Activated CD4-positive, alpha-beta T cell treated with anti-CD3 and anti-CD28 coated beads for 36 hours (primary cell): Measurements from ENCODE around the gene POMGNT1. TPM values are rescaled to one million over a fixed set of nuclear protein-coding genes. Genes with fewer than 3 reads are reported as not detected.
"Not testable (repeated sequence)": the region's sequence is repeated elsewhere in the genome, so short reads cannot be mapped to it uniquely, and the experiment has no call there.

Experiments used
- ATAC-seq: fragments of 200-7000 bp; cut with Tn5 transposase; one replicate; pipeline ENCODE4 v1.10.0; 2021; ENCODE audit warnings: mild to moderate bottlenecking, moderate library complexity
- CTCF ChIA-PET: fragments of 350-600 bp; sonication (Branson Sonifier 250); formaldehyde crosslinking; loops from one replicate; lab custom pipeline; 2021; ENCODE audit warnings: antibody characterized with exemption; lab: Charles Lee
- POLR2A ChIA-PET: fragments of 350-600 bp; sonication (Branson Sonifier 250); formaldehyde crosslinking; loops from one replicate; lab custom pipeline; 2021; ENCODE audit warnings: antibody characterized with exemption, inconsistent platforms; lab: Charles Lee
- DNase-seq: peaks from one replicate; pipeline ENCODE4 v3.0.0-alpha.2; 2020
- H3K27ac Mint-ChIP-seq: one replicate; pipeline ENCODE4 v1.8.0; 2021; ENCODE audit warnings: mixed read lengths
- H3K27me3 Mint-ChIP-seq: one replicate; pipeline ENCODE4 v1.8.0; 2021; ENCODE audit warnings: mixed read lengths
- H3K36me3 Mint-ChIP-seq: one replicate; pipeline ENCODE4 v1.8.0; 2021; ENCODE audit warnings: low read depth, mixed read lengths
- H3K4me1 Mint-ChIP-seq: one replicate; pipeline ENCODE4 v1.8.0; 2021; ENCODE audit warnings: mixed read lengths
- H3K4me3 Mint-ChIP-seq: one replicate; pipeline ENCODE4 v1.8.0; 2021; ENCODE audit warnings: mild to moderate bottlenecking, moderate library complexity, mixed read lengths
- H3K9me3 Mint-ChIP-seq: one replicate; pipeline ENCODE4 v1.8.0; 2021; ENCODE audit warnings: low read depth, mixed read lengths
- intact Hi-C, 2 experiments: fragments of 100-400 bp; cut with DNase I in 1 of 2; cut with micrococcal nuclease in 1 of 2; formaldehyde crosslinking; loops; one replicate each; pipeline versions ENCODE4 v1.14.2 to v1.15.1; 2022 to 2024; cut with DNase I, micrococcal nuclease
- total RNA-seq, 2 experiments: library from RNA; stranded (reverse); gene quantifications; one replicate each; pipeline ENCODE4 v1.2.3, GENCODE V29; 2021

Gene POMGNT1
- total RNA-seq = 10 to 100 TPM; 36.4 to 36.5 TPM

GRCh38 chr1:46197964-46198811 is at the start of gene POMGNT1:
Gene POMGNT1, minus strand, starts transcription at chr1:46198434. Its CDS starts 613 bp downstream, at chr1:46197821.
- ATAC-seq (peak; percentile 94), DNase-seq (peak; percentile 87)
- Mint-ChIP-seq H3K36me3 (peaks cover 9% of the 10 kb centered on the region), H3K27me3 (peaks cover 2% of the 10 kb centered on the region), H3K9me3 (no peaks in the 10 kb centered on the region), H3K4me3 (peak within 1 kb of the TSS; percentile 84), H3K27ac (peak within 1 kb of the TSS; percentile 82), H3K4me1 (peaks cover 19% of the 10 kb centered on the region)
- POLR2A ChIA-PET = no interaction called here
- intact Hi-C loops = loop anchor here (1.0 kb wide), 6 partner anchors 13 to 615 kb away; partner anchors contain the start of genes RAD54L (in 2 of the 2), NSUN4 (in 1 of the 2) and TMEM69 (in 1 of the 2)
- CTCF ChIA-PET = interaction anchor here (0.6 to 3.9 kb wide), 5 partner anchors 25 to 387 kb away, joined by 3 to 18 read pairs (median 3); no protein-coding TSS in a partner anchor

GRCh38 chr1:46247436-46248121 is 49.3 kb upstream of the POMGNT1 start, which contains the start of gene RAD54L:
Gene RAD54L, plus strand, starts transcription at chr1:46247763. Its CDS starts 643 bp downstream, at chr1:46248406.
- intact Hi-C loops = loop anchor here (1.0 to 5.0 kb wide), 18 partner anchors 49 to 1261 kb away; partner anchors contain the start of genes LRRC41 (in 2 of the 2), NSUN4 (in 2 of the 2), POMGNT1 (in 2 of the 2) and UQCRH (in 2 of the 2)
- CTCF ChIA-PET = interaction anchor here (0.6 to 3.6 kb wide), 14 partner anchors 12 to 1001 kb away, joined by 3 to 19 read pairs (median 4); partner anchors contain the start of genes LRRC41, NSUN4 and UQCRH
- H3K36me3 Mint-ChIP-seq = peaks cover 35% of the 10 kb centered on the region
- DNase-seq (peak; percentile 99), ATAC-seq (peak; percentile 94)
- H3K27ac Mint-ChIP-seq = peak within 1 kb of the TSS; percentile 92
- H3K9me3 Mint-ChIP-seq = no peaks in the 10 kb centered on the region
- peaks cover 20% of the 10 kb centered on the region for H3K4me1 Mint-ChIP-seq
- POLR2A ChIA-PET = interaction anchor here (0.5 to 1.6 kb wide), 9 partner anchors 25 to 726 kb away, joined by 3 to 15 read pairs (median 3); partner anchors contain the start of genes GPBP1L1, LRRC41, PRDX1 and UQCRH
- peak within 1 kb of the TSS; percentile 83 for H3K4me3 Mint-ChIP-seq
- H3K27me3 Mint-ChIP-seq = no peaks in the 10 kb centered on the region

GRCh38 chr1:46246548-46247435 is 48.6 kb upstream of the POMGNT1 start:
- intact Hi-C loops = loop anchor here (1.0 to 5.0 kb wide), 18 partner anchors 48 to 1260 kb away; partner anchors contain the start of genes LRRC41 (in 2 of the 2), NSUN4 (in 2 of the 2), POMGNT1 (in 2 of the 2) and UQCRH (in 2 of the 2)
- DNase-seq (peak; percentile 81), ATAC-seq (peak; percentile 74)
- peak overlapping the region; percentile 83 for H3K4me3 Mint-ChIP-seq
- ChIA-PET POLR2A (interaction anchor here (0.5 to 1.6 kb wide), 12 partner anchors 23 to 1526 kb away, joined by 3 to 15 read pairs (median 3); partner anchors contain the start of genes GPBP1L1, LRRC41, PRDX1 and UQCRH), CTCF (interaction anchor here (0.6 to 3.6 kb wide), 16 partner anchors 13 to 1000 kb away, joined by 3 to 19 read pairs (median 4); partner anchors contain the start of genes LRRC41, NSUN4, POMGNT1 and UQCRH)
- peak overlapping the region; percentile 92 for H3K27ac Mint-ChIP-seq
- H3K27me3 Mint-ChIP-seq = no peaks in the 10 kb centered on the region
- no peaks in the 10 kb centered on the region for H3K9me3 Mint-ChIP-seq
- peaks cover 27% of the 10 kb centered on the region for H3K36me3 Mint-ChIP-seq
- H3K4me1 Mint-ChIP-seq = peaks cover 20% of the 10 kb centered on the region

- intact Hi-C loops = loop anchor here in 1 of 2 experiments (2.0 to 5.0 kb wide), 4 partner anchors 421 to 1234 kb away; partner anchors contain the start of genes ATPAF1, FOXD2, HECTD3 and MAST2
- not testable (repeated sequence) for ATAC-seq, DNase-seq, H3K27me3 Mint-ChIP-seq, H3K9me3 Mint-ChIP-seq
- H3K4me1 Mint-ChIP-seq = peaks cover 20% of the 10 kb centered on the region
- peak overlapping the region; percentile 92 for H3K27ac Mint-ChIP-seq
- H3K4me3 Mint-ChIP-seq = peak overlapping the region; percentile 83
- H3K36me3 Mint-ChIP-seq = peaks cover 22% of the 10 kb centered on the region
- POLR2A ChIA-PET = interaction anchor here (0.7 to 1.6 kb wide), 8 partner anchors 23 to 1526 kb away, joined by 3 to 15 read pairs (median 3); partner anchors contain the start of genes GPBP1L1, LRRC41 and UQCRH
- CTCF ChIA-PET = interaction anchor here (0.8 to 3.6 kb wide), 10 partner anchors 14 to 104 kb away, joined by 3 to 19 read pairs (median 4); partner anchors contain the start of genes LRRC41, NSUN4, POMGNT1 and UQCRH
These were observed 47.9 kb upstream of the POMGNT1 start for GRCh38 chr1:46246136-46246535.

GRCh38 chr1:46244656-46245371 is 46.6 kb upstream of the POMGNT1 start:
- Mint-ChIP-seq H3K9me3 (no peaks in the 10 kb centered on the region), H3K27ac (no peak overlapping the region), H3K4me1 (peaks cover 20% of the 10 kb centered on the region), H3K27me3 (no peaks in the 10 kb centered on the region), H3K36me3 (peaks cover 11% of the 10 kb centered on the region), H3K4me3 (no peak overlapping the region)
- CTCF ChIA-PET = interaction anchor here (0.6 to 3.6 kb wide), 18 partner anchors 10 to 457 kb away, joined by 3 to 19 read pairs (median 5); partner anchors contain the start of genes LRRC41, NSUN4, POMGNT1 and UQCRH
- ATAC-seq (no peak), DNase-seq (peak; percentile 22)
- intact Hi-C loops = loop anchor here in 1 of 2 experiments (5.0 kb wide), 3 partner anchors 422 to 1233 kb away; partner anchors contain the start of genes ATPAF1, FOXD2, HECTD3 and UROD
- POLR2A ChIA-PET = interaction anchor here (0.6 to 1.6 kb wide), 3 partner anchors 18 to 699 kb away, joined by 3 to 4 read pairs (median 4); no protein-coding TSS in a partner anchor

GRCh38 chr1:46243831-46244230 is 45.6 kb upstream of the POMGNT1 start:
- H3K4me3 Mint-ChIP-seq, H3K9me3 Mint-ChIP-seq, H3K27me3 Mint-ChIP-seq, H3K36me3 Mint-ChIP-seq, intact Hi-C loops, H3K27ac Mint-ChIP-seq, DNase-seq, ATAC-seq: not testable (repeated sequence)
- ChIA-PET CTCF (interaction anchor here (0.6 to 1.9 kb wide), 6 partner anchors 20 to 427 kb away, joined by 3 to 12 read pairs (median 4); no protein-coding TSS in a partner anchor), POLR2A (interaction anchor here (0.6 kb wide), 1 partner anchor 407 kb away, joined by 6 read pairs; no protein-coding TSS in a partner anchor)
- peaks cover 10% of the 10 kb centered on the region for H3K4me1 Mint-ChIP-seq

GRCh38 chr1:46242918-46243317 is 44.7 kb upstream of the POMGNT1 start:
- POLR2A ChIA-PET = no interaction called here
- no peak for ATAC-seq
- intact Hi-C loops = no loop called here
- no peak overlapping the region for H3K4me3 Mint-ChIP-seq
- peaks cover 5% of the 10 kb centered on the region for H3K9me3 Mint-ChIP-seq
- H3K27ac Mint-ChIP-seq = no peak overlapping the region
- no peaks in the 10 kb centered on the region for H3K27me3 Mint-ChIP-seq
- H3K4me1 Mint-ChIP-seq = peaks cover 6% of the 10 kb centered on the region
- no peak for DNase-seq
- CTCF ChIA-PET = interaction anchor here (0.6 kb wide), 1 partner anchor 64 kb away, joined by 3 read pairs; no protein-coding TSS in a partner anchor
- peaks cover 2% of the 10 kb centered on the region for H3K36me3 Mint-ChIP-seq

GRCh38 chr1:46241733-46242132 is 43.5 kb upstream of the POMGNT1 start:
- ATAC-seq, H3K4me1 Mint-ChIP-seq, intact Hi-C loops: not testable (repeated sequence)

GRCh38 chr1:46238865-46239264 is 40.6 kb upstream of the POMGNT1 start:
- ATAC-seq, CTCF ChIA-PET, H3K4me3 Mint-ChIP-seq, H3K4me1 Mint-ChIP-seq, H3K9me3 Mint-ChIP-seq, H3K27ac Mint-ChIP-seq, intact Hi-C loops, POLR2A ChIA-PET, DNase-seq, H3K27me3 Mint-ChIP-seq, H3K36me3 Mint-ChIP-seq: not testable (repeated sequence)

More at GRCh38 chr1:46241733-46242132, 43.5 kb upstream of the POMGNT1 start:
- H3K4me3 Mint-ChIP-seq, H3K27ac Mint-ChIP-seq, POLR2A ChIA-PET, CTCF ChIA-PET, H3K27me3 Mint-ChIP-seq, DNase-seq, H3K9me3 Mint-ChIP-seq, H3K36me3 Mint-ChIP-seq: not testable (repeated sequence)
